Keratinocyte (primary cell): ENCODE measurements around the gene TMEM30B. TPM values are rescaled to one million over a fixed set of nuclear protein-coding genes. Genes with fewer than 3 reads are reported as not detected.

Experiments used
- DNase-seq: peaks from one replicate; pipeline ENCODE4 v3.0.0-alpha.2; 2011; ENCODE audit warnings: low read depth, missing footprints, low spot score
- FAIRE-seq: peaks from 2 replicates; lab custom pipeline; 2011; peaks lifted over from hg19 to GRCh38; lab: Jason Lieb, UNC
- H2AFZ ChIP-seq: 2 replicates; pipeline ENCODE4 v1.6.0; 2012; ENCODE audit warnings: low read length, control low read depth, inconsistent platforms; ENCODE audit not compliant: control insufficient read depth
- H3K27ac ChIP-seq: 2 replicates; pipeline ENCODE4 v1.5.1; 2011; ENCODE audit warnings: low read length; ENCODE audit not compliant: control insufficient read depth, insufficient read depth
- H3K27me3 ChIP-seq: 3 replicates; pipeline ENCODE4 v1.6.0; 2011; ENCODE audit warnings: low read length; ENCODE audit not compliant: control insufficient read depth, insufficient read depth; ENCODE audit errors: extremely low read depth
- H3K36me3 ChIP-seq, 2 experiments: 2 replicates in 1 of 2; 3 replicates in 1 of 2; pipeline ENCODE4 v1.5.1; 2011; ENCODE audit warnings: low read length in 2 of 2, mild to moderate bottlenecking in 1 of 2; ENCODE audit not compliant: control insufficient read depth in 2 of 2, insufficient read depth in 2 of 2; ENCODE audit errors: extremely low read depth in 1 of 2
- H3K4me1 ChIP-seq: 3 replicates; pipeline ENCODE4 v1.5.1; 2011; ENCODE audit warnings: low read length; ENCODE audit not compliant: control insufficient read depth, insufficient read depth; ENCODE audit errors: extremely low read depth
- H3K4me2 ChIP-seq: 3 replicates; pipeline ENCODE4 v1.6.0; 2011; ENCODE audit warnings: low read depth, low read length; ENCODE audit not compliant: control insufficient read depth, insufficient read depth; ENCODE audit errors: extremely low read depth
- H3K4me3 ChIP-seq, 3 experiments: fragments of 200-600 bp in 1 of 3; sonication (generic) in 1 of 3; 2 replicates in 2 of 3; 3 replicates in 1 of 3; pipeline ENCODE4 v1.5.1; 2011 to 2016; ENCODE audit warnings: low read length in 3 of 3, mild to moderate bottlenecking in 3 of 3, control low read depth in 2 of 3, inconsistent platforms in 1 of 3, low read depth in 1 of 3, mixed read lengths in 1 of 3, mixed run types in 1 of 3, moderate library complexity in 1 of 3; ENCODE audit not compliant: control insufficient read depth in 2 of 3, insufficient read depth in 2 of 3; ENCODE audit errors: extremely low read depth in 1 of 3
- H3K79me2 ChIP-seq: 2 replicates; pipeline ENCODE4 v1.6.0; 2012; ENCODE audit warnings: low read length; ENCODE audit not compliant: control insufficient read depth, insufficient read depth
- H3K9ac ChIP-seq: 3 replicates; pipeline ENCODE4 v1.6.0; 2011; ENCODE audit warnings: low read length; ENCODE audit not compliant: control insufficient read depth, insufficient read depth; ENCODE audit errors: extremely low read depth
- H3K9me1 ChIP-seq: 3 replicates; pipeline ENCODE4 v1.6.0; 2011; ENCODE audit warnings: low read length; ENCODE audit not compliant: control insufficient read depth, insufficient read depth; ENCODE audit errors: extremely low read depth
- H3K9me3 ChIP-seq: 2 replicates; pipeline ENCODE4 v1.5.1; 2012; ENCODE audit warnings: low read depth, low read length; ENCODE audit not compliant: control insufficient read depth
- H4K20me1 ChIP-seq: 3 replicates; pipeline ENCODE4 v1.6.0; 2011; ENCODE audit warnings: low read length; ENCODE audit not compliant: control insufficient read depth, insufficient read depth; ENCODE audit errors: extremely low read depth
- CTCF ChIP-seq, 3 experiments: IDR thresholded peaks in 1 of 3; conservative IDR thresholded peaks in 1 of 3; optimal IDR thresholded peaks in 1 of 3; 2 replicates in 2 of 3; 3 replicates in 1 of 3; pipeline versions ENCODE3 to v1.5.1; 2011; ENCODE audit warnings: low read length in 3 of 3, mild to moderate bottlenecking in 3 of 3, moderate library complexity in 2 of 3, control low read depth in 1 of 3, inconsistent platforms in 1 of 3; ENCODE audit not compliant: insufficient read depth in 2 of 3; ENCODE audit errors: extremely low read depth in 1 of 3
- EZH2 ChIP-seq: IDR thresholded peaks from one replicate; pipeline ENCODE4 v1.6.1; 2012; ENCODE audit warnings: inconsistent platforms, mild to moderate bottlenecking, low read length, moderate library complexity
- dilution Hi-C: fragments of 300-500 bp; cut with MboI; formaldehyde crosslinking; loops from one replicate; pipeline ENCODE4 v1.7.0; 2020; ENCODE audit warnings: low sequenced_read_pairs; ENCODE audit not compliant: extremely low pct_ligation_motif_present
- polyA plus RNA-seq, 5 experiments: library from polyadenylated mRNA; depleted of rRNA in 3 of 5; stranded (reverse) in 3 of 5; stranded (forward) in 1 of 5; unstranded in 1 of 5; fragments of >200 nt; gene quantifications; 1 replicate in 1 of 5; 2 replicates in 3 of 5; 3 replicates in 1 of 5; pipeline versions ENCODE4 v1.2.1 to v1.2.3, GENCODE V29; 2011 to 2012; ENCODE audit warnings: missing spikeins in 2 of 5, low read depth in 1 of 5, low replicate concordance in 1 of 5

TMEM30B gene
- polyA plus RNA-seq, 1 donor (not counting 4 experiments of a cell fraction or from before 2014, with no cell fraction given), result 8.1 TPM

GRCh38 chr14:61281948-61282275 lies 774 bp upstream of the TMEM30B start:
- Histone ChIP-seq H3K9ac (peak overlapping the region; percentile 81), H3K4me1 (peaks cover 25% of the 10 kb centered on the region)
- dilution Hi-C loops, result no loop called here

GRCh38 chr14:61280526-61281185 lies 482 bp downstream of the TMEM30B start:
- Histone ChIP-seq H2AFZ (peak overlapping the region; percentile 65), H3K4me1 (peaks cover 24% of the 10 kb centered on the region), H3K79me2 (peaks cover 20% of the 10 kb centered on the region), H3K9me1 (no peaks in the 10 kb centered on the region), H3K27ac (peak overlapping the region; percentile 83), H3K9ac (peak overlapping the region; percentile 81), H4K20me1 (peaks cover 5% of the 10 kb centered on the region), H3K4me3 (peak overlapping the region; percentile 62 to 82 (median 80)), H3K9me3 (no peaks in the 10 kb centered on the region), H3K4me2 (peak overlapping the region; percentile 99), H3K27me3 (no peaks in the 10 kb centered on the region), H3K36me3 (no peaks in the 10 kb centered on the region)
- dilution Hi-C loops, result no loop called here
- FAIRE-seq, result no peak
- DNase-seq, result no peak
- TF ChIP-seq CTCF (optimal IDR thresholded peaks at IDR 0.05 in 1 of 3, IDR thresholded peaks at IDR 0.05 in 1 of 3, conservative IDR thresholded peaks at IDR 0.05 in 1 of 3; ENCODE audit: extremely low read depth in 1 of 3, insufficient read depth in 2 of 3, low read length in 3 of 3), result peak in 2 of 3 experiments; percentile 61 to 89
- no peak for TF ChIP-seq EZH2

More at GRCh38 chr14:61281948-61282275, 774 bp upstream of the TMEM30B start:
- H3K4me2 ChIP-seq, result peak overlapping the region; percentile 99
- no peaks in the 10 kb centered on the region for H3K9me3 ChIP-seq
- no peaks in the 10 kb centered on the region for H3K9me1 ChIP-seq
- FAIRE-seq, result no peak
- H3K79me2 ChIP-seq, result peaks cover 20% of the 10 kb centered on the region
- no peaks in the 10 kb centered on the region for H3K27me3 ChIP-seq
- H2AFZ ChIP-seq, result no peak overlapping the region
- H3K4me3 ChIP-seq, result peak overlapping the region; percentile 62 to 82 (median 80)
- DNase-seq, result no peak
- peak overlapping the region; percentile 83 for H3K27ac ChIP-seq
- peaks cover 5% of the 10 kb centered on the region for H4K20me1 ChIP-seq
- TF ChIP-seq CTCF (optimal IDR thresholded peaks at IDR 0.05 in 1 of 3, IDR thresholded peaks at IDR 0.05 in 1 of 3, conservative IDR thresholded peaks at IDR 0.05 in 1 of 3; ENCODE audit: extremely low read depth in 1 of 3, insufficient read depth in 2 of 3, low read length in 3 of 3) (no peak), EZH2 (no peak)
- H3K36me3 ChIP-seq, result no peaks in the 10 kb centered on the region
